GDM1 (cell line): ENCODE data around the gene ABI2.
"Not testable (repeated sequence)": the region's sequence is repeated elsewhere in the genome, so short reads cannot be mapped to it uniquely, and the experiment has no call there.

Experiments used
- DNase-seq: peaks from one replicate; lab custom pipeline; 2025; lab: John Stamatoyannopoulos, UW

The ABI2 gene

GRCh38 chr2:203359450-203359849 lies 31.3 kb downstream of the ABI2 start:
- no peak for DNase-seq

DNA sequence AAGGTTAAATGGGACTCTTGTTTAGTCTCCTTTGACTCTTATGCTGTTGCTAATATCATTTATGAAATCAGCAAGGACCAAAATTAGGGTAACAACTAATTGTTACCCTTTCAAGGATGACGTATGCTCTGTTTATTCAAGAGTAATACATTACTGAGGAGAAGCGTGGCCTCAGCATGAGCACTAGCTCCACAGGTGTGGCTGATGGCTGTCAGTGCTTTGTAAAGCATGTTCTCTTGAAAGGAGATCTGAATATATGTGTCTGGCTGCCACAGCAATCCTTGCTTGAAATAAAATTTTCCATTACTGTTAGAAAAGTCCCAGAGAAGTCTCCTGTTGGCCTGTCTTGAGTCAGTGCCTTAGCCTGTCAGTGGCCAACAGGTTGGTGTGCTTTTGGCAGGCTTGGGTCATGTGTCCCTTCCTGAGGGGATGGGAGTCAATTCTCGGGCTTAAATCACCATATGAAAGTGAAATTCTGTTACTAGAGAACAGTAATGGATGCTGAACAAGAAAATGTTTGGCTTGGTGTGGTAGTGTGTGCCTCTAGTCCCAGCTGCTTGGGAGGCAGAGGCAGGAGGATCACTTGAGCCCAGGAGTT lies 32.7 kb downstream of the ABI2 start:
- DNase-seq: no peak

- DNase-seq: no peak
Measured at GRCh38 chr2:203361495-203361894, 33.3 kb downstream of the ABI2 start.

- no peak for DNase-seq
Measured at GRCh38 chr2:203361922-203362321, 33.7 kb downstream of the ABI2 start.

DNA sequence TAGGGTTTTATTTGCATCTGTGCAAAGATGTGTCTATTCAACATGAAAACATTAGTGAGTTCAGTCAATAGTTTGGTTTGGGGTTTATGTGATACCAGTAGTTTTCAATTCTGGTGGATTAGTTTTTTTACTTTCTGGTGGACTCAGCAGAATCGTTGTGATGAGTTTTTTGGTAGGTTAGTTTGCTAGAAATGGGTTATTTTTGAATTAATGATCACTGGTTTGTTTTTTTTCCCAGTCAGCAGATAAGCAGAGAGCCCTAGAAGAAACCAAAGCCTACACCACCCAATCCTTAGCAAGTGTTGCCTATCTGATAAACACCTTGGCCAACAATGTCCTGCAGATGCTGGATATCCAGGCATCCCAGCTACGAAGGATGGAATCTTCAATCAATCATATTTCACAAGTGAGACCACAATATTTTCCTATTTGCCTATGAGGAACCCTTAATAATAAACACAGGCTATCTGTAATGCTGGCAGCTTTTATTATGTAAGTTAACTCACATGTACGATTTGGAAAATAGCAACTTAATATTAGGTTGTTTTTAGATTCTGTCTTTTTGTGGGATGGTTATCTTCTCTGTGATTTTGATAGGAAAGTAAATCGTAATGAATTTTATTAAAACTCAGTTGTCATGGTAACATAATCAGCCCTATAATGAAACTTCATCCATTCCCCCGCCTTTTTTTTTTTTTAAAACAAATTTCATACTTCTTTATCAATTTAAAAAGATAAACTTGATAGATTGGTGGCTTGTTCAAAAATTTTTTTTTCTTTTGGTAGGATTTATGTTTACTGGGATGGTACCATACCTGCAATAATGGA lies 38.7 kb downstream of the ABI2 start:
- DNase-seq: no peak

- DNase-seq: not testable (repeated sequence)
Measured at GRCh38 chr2:203372706-203373105, 44.5 kb downstream of the ABI2 start.

GRCh38 chr2:203376173-203376572 lies 48.0 kb downstream of the ABI2 start:
- no peak for DNase-seq

- DNase-seq: no peak
Measured at GRCh38 chr2:203379156-203379555, 51.0 kb downstream of the ABI2 start.

DNA sequence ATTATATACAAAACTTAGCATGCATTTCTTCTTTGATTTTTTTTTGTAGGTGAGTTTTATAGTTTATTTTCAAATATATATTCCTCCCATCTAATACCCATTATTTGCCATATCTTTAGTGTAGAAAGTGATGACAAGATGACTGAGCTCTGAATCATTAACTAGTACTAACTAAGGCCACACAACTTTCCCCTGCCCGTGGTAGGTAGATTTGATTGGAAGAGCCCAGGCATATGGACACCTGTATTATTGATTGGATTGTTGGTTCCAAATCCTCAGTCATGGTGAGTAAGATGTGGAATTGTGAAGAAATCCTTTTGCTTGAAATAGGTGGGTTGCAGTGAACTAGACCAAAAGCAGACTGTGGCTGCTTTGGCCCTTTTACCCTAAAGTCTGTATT lies 54.8 kb downstream of the ABI2 start:
- no peak for DNase-seq

GRCh38 chr2:203388153-203388552 lies 60.0 kb downstream of the ABI2 start:
- not testable (repeated sequence) for DNase-seq

DNA sequence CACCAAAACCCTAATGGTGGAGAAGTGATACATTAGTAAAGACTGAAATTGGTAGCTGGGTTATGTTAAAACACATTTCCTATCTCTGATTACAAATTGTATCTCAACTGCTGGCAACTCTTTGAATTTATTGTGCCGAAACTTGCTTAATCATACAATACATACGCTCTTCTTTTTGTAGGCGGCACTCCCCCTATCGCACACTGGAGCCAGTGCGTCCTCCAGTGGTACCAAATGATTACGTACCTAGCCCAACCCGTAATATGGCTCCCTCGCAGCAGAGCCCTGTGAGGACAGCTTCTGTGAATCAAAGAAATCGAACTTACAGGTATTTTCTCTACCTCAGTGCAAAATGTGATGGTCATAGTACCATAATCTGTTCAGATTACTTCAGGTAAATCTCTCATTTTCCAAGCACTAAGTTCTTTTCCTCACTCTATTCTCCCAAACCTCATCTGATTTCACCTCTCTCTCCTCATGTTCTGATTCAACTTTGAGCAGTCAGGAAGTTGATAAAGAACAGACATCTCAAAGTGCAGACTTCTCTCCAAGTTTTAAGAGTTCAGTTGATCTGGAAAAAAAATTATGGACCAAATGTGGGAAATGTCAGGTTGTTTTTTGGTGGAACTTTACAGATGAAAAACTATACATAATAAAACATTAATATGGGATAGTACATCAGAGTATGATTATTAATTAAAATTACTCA lies 66.5 kb downstream of the ABI2 start:
- peak; percentile 3 for DNase-seq

DNA sequence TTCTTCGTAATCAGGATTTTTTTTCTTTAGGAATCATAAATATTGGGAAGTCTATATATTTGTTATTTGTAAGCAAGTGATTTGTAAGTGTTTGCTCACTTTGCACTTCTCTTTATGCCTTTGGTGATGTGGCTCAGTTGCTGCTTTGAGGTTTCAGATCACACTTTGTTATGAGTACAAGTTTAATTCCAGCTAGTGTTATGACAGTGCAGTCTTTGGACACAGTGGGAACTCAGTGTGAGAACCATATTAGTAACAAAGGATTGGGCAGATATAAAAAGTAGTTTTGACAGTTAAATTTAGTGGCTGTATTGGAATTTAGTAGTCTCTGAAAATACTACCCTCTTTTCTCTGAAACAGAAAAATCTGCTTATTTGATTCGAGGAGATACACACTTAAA lies 67.7 kb downstream of the ABI2 start:
- no peak for DNase-seq

DNA sequence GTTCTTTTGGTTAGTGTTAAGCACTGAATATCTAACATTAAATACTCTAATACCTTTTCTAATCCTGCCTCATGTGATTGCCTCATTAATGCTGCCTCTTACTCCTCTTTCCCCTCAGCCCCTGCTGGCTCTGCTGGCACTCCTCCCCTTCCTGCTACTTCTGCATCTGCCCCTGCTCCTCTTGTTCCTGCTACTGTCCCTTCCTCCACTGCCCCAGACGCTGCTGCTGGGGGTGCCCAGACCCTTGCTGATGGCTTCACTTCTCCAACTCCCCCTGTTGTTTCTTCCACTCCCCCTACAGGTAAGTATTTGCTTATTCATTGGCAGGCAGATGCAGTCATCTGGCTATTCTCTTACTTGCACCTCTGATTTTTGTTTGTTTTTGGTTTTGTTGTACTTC lies 68.5 kb downstream of the ABI2 start:
- no peak for DNase-seq

DNA sequence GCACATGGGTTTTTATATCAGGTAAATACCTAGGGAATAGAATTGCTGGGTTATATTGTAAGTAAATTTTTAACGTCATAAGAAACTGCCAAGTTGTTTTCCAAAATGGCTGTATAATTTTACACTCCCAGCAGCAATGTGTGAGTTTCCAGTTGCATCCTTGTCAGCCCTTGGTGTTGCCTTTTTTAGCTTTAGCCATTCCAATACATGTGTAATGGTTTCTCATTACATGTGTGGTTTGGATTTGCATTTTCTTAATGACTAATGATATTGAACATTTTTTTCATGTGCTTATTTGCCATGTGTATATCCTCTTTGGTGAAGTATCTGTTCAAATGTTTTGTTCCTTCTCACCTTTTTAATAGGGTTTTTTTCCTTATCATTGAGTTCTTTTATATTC lies 70.8 kb downstream of the ABI2 start:
- DNase-seq: no peak

GRCh38 chr2:203400805-203401585 lies 72.8 kb downstream of the ABI2 start:
- DNase-seq: no peak

DNA sequence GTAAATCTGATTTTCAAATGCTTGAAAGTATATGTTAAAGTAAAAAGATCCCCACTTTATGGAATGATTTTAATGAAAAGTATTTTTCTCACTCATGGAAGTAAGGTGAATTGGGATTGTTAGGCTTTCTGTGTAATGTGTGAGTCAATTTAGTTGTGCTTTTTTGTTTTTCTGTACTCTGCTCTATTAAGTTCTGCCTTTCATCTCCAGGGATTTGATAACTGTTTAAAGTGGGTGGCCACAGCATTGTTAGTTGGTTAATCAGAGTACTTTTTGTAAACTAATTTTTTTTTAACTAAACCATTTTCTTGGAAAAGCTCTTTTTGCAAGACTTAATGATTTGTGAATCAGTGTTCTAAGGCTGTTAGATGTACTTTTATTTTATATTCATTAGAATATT lies 76.8 kb downstream of the ABI2 start:
- no peak for DNase-seq

- no peak for DNase-seq
Measured at GRCh38 chr2:203407496-203407895, 79.3 kb downstream of the ABI2 start.

- no peak for DNase-seq
Measured at GRCh38 chr2:203412546-203413331, 84.5 kb downstream of the ABI2 start.

GRCh38 chr2:203413796-203414195 lies 85.6 kb downstream of the ABI2 start:
- no peak for DNase-seq

- no peak for DNase-seq
Measured at GRCh38 chr2:203418271-203418670, 90.1 kb downstream of the ABI2 start.

- no peak for DNase-seq
Measured at GRCh38 chr2:203427061-203427460, 98.9 kb downstream of the ABI2 start.
